Keratinocyte (primary cell): Measurements from ENCODE around the gene PLEKHN1. TPM values are rescaled to one million over a fixed set of nuclear protein-coding genes. Genes with fewer than 3 reads are reported as not detected.

Source experiments
- DNase-seq: peaks from one replicate; pipeline ENCODE4 v3.0.0-alpha.2; 2011; ENCODE audit warnings: low read depth, missing footprints, low spot score
- FAIRE-seq: peaks from 2 replicates; lab custom pipeline; 2011; peaks lifted over from hg19 to GRCh38; lab: Jason Lieb, UNC
- H2AFZ ChIP-seq: 2 replicates; pipeline ENCODE4 v1.6.0; 2012; ENCODE audit warnings: low read length, control low read depth, inconsistent platforms; ENCODE audit not compliant: control insufficient read depth
- H3K27ac ChIP-seq: 2 replicates; pipeline ENCODE4 v1.5.1; 2011; ENCODE audit warnings: low read length; ENCODE audit not compliant: control insufficient read depth, insufficient read depth
- H3K27me3 ChIP-seq: 3 replicates; pipeline ENCODE4 v1.6.0; 2011; ENCODE audit warnings: low read length; ENCODE audit not compliant: control insufficient read depth, insufficient read depth; ENCODE audit errors: extremely low read depth
- H3K36me3 ChIP-seq, 2 experiments: 2 replicates in 1 of 2; 3 replicates in 1 of 2; pipeline ENCODE4 v1.5.1; 2011; ENCODE audit warnings: low read length in 2 of 2, mild to moderate bottlenecking in 1 of 2; ENCODE audit not compliant: control insufficient read depth in 2 of 2, insufficient read depth in 2 of 2; ENCODE audit errors: extremely low read depth in 1 of 2
- H3K4me1 ChIP-seq: 3 replicates; pipeline ENCODE4 v1.5.1; 2011; ENCODE audit warnings: low read length; ENCODE audit not compliant: control insufficient read depth, insufficient read depth; ENCODE audit errors: extremely low read depth
- H3K4me2 ChIP-seq: 3 replicates; pipeline ENCODE4 v1.6.0; 2011; ENCODE audit warnings: low read depth, low read length; ENCODE audit not compliant: control insufficient read depth, insufficient read depth; ENCODE audit errors: extremely low read depth
- H3K4me3 ChIP-seq, 3 experiments: fragments of 200-600 bp in 1 of 3; sonication (generic) in 1 of 3; 2 replicates in 2 of 3; 3 replicates in 1 of 3; pipeline ENCODE4 v1.5.1; 2011 to 2016; ENCODE audit warnings: low read length in 3 of 3, mild to moderate bottlenecking in 3 of 3, control low read depth in 2 of 3, inconsistent platforms in 1 of 3, low read depth in 1 of 3, mixed read lengths in 1 of 3, mixed run types in 1 of 3, moderate library complexity in 1 of 3; ENCODE audit not compliant: control insufficient read depth in 2 of 3, insufficient read depth in 2 of 3; ENCODE audit errors: extremely low read depth in 1 of 3
- H3K79me2 ChIP-seq: 2 replicates; pipeline ENCODE4 v1.6.0; 2012; ENCODE audit warnings: low read length; ENCODE audit not compliant: control insufficient read depth, insufficient read depth
- H3K9ac ChIP-seq: 3 replicates; pipeline ENCODE4 v1.6.0; 2011; ENCODE audit warnings: low read length; ENCODE audit not compliant: control insufficient read depth, insufficient read depth; ENCODE audit errors: extremely low read depth
- H3K9me1 ChIP-seq: 3 replicates; pipeline ENCODE4 v1.6.0; 2011; ENCODE audit warnings: low read length; ENCODE audit not compliant: control insufficient read depth, insufficient read depth; ENCODE audit errors: extremely low read depth
- H3K9me3 ChIP-seq: 2 replicates; pipeline ENCODE4 v1.5.1; 2012; ENCODE audit warnings: low read depth, low read length; ENCODE audit not compliant: control insufficient read depth
- H4K20me1 ChIP-seq: 3 replicates; pipeline ENCODE4 v1.6.0; 2011; ENCODE audit warnings: low read length; ENCODE audit not compliant: control insufficient read depth, insufficient read depth; ENCODE audit errors: extremely low read depth
- EZH2 ChIP-seq: IDR thresholded peaks from one replicate; pipeline ENCODE4 v1.6.1; 2012; ENCODE audit warnings: inconsistent platforms, mild to moderate bottlenecking, low read length, moderate library complexity
- dilution Hi-C: fragments of 300-500 bp; cut with MboI; formaldehyde crosslinking; loops from one replicate; pipeline ENCODE4 v1.7.0; 2020; ENCODE audit warnings: low sequenced_read_pairs; ENCODE audit not compliant: extremely low pct_ligation_motif_present
- polyA plus RNA-seq, 5 experiments: library from polyadenylated mRNA; depleted of rRNA in 3 of 5; stranded (reverse) in 3 of 5; stranded (forward) in 1 of 5; unstranded in 1 of 5; fragments of >200 nt; gene quantifications; 1 replicate in 1 of 5; 2 replicates in 3 of 5; 3 replicates in 1 of 5; pipeline versions ENCODE4 v1.2.1 to v1.2.3, GENCODE V29; 2011 to 2012; ENCODE audit warnings: missing spikeins in 2 of 5, low read depth in 1 of 5, low replicate concordance in 1 of 5
- TF ChIP-seq, protein P1 (sequence below), 3 experiments: IDR thresholded peaks in 1 of 3; conservative IDR thresholded peaks in 1 of 3; optimal IDR thresholded peaks in 1 of 3; 2 replicates in 2 of 3; 3 replicates in 1 of 3; pipeline versions ENCODE3 to v1.5.1; 2011; ENCODE audit warnings: low read length in 3 of 3, mild to moderate bottlenecking in 3 of 3, moderate library complexity in 2 of 3, control low read depth in 1 of 3, inconsistent platforms in 1 of 3; ENCODE audit not compliant: insufficient read depth in 2 of 3; ENCODE audit errors: extremely low read depth in 1 of 3

Gene PLEKHN1
- polyA plus RNA-seq, 1 donor (not counting 4 experiments of a cell fraction or from before 2014, with no cell fraction given): 2.5 TPM

DNA sequence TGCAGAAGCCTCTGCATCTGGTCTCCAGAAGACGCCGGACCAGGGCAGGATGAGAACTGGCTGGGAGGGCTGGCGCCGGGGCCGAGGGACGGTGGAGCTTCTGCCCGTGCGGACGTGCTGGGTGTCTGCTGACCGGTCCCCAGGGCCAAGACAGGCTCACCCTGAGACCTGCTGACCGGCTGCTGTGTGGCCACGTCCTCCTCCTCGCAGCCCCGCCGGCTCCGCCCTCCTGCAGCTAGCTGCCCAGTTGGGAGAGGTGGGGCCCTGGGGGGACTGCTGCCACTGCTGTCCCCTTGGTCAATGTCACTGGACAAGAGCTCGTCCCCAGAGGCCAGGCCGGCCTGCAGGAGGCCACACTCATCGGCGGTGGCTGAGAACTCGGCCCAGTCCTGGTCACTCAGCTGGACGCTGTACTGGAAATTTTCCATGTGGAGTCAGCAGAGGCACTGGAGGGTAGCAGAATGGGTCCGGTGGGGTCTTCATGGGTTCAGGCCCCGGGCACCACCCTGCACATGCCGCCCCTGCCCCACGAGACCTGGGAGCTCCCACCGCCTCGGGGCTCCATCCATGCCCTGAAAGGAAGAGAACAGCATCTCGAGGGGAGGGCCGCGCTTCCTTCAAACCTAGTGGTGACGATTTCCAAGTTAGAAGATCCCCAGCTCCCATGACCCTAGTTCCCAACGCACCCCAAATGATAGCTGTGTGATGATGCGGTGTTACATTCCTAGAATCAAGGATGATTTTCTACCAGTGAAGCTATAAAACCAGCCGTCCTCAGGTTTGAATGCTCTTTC, 14.5 kb downstream of the PLEKHN1 start:
- Histone ChIP-seq H3K4me2 (no peak overlapping the region), H3K9ac (no peak overlapping the region), H3K4me1 (peaks cover 4% of the 10 kb centered on the region), H4K20me1 (no peaks in the 10 kb centered on the region), H3K27me3 (peaks cover 50% of the 10 kb centered on the region), H2AFZ (no peak overlapping the region), H3K9me3 (no peaks in the 10 kb centered on the region), H3K36me3 (no peaks in the 10 kb centered on the region), H3K27ac (no peak overlapping the region), H3K79me2 (no peaks in the 10 kb centered on the region), H3K4me3 (no peak overlapping the region), H3K9me1 (no peaks in the 10 kb centered on the region)
- dilution Hi-C loops: no loop called here
- DNase-seq (no peak), FAIRE-seq (no peak)
- TF ChIP-seq, protein P1, sequence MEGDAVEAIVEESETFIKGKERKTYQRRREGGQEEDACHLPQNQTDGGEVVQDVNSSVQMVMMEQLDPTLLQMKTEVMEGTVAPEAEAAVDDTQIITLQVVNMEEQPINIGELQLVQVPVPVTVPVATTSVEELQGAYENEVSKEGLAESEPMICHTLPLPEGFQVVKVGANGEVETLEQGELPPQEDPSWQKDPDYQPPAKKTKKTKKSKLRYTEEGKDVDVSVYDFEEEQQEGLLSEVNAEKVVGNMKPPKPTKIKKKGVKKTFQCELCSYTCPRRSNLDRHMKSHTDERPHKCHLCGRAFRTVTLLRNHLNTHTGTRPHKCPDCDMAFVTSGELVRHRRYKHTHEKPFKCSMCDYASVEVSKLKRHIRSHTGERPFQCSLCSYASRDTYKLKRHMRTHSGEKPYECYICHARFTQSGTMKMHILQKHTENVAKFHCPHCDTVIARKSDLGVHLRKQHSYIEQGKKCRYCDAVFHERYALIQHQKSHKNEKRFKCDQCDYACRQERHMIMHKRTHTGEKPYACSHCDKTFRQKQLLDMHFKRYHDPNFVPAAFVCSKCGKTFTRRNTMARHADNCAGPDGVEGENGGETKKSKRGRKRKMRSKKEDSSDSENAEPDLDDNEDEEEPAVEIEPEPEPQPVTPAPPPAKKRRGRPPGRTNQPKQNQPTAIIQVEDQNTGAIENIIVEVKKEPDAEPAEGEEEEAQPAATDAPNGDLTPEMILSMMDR (optimal IDR thresholded peaks at IDR 0.05 in 1 of 3, IDR thresholded peaks at IDR 0.05 in 1 of 3, conservative IDR thresholded peaks at IDR 0.05 in 1 of 3; ENCODE audit: extremely low read depth in 1 of 3, insufficient read depth in 2 of 3, low read length in 3 of 3): no peak
- no peak for TF ChIP-seq EZH2

DNA sequence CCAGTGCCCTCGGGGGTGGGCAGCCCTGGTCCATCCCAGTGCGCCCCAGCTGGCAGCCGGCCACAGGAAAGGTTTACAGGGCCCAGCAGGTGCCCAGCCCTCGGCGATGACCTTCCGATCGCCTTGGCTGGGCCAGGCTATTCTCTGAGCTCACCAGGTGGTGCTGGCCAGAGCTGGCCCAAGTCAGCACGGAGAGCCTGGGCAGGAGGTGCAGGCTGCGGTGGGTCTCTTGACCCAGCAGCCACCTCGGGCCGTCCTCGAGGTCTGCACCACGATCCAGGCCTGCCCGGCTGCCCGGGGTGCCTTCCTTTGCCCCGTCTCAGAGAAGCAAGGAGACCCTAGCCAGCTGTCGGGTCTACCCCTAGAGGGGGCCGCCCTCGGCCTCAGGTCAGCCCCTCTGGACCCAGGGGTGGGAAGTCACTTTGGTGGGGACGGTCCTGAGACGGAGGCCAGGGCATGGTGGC, 15.2 kb downstream of the PLEKHN1 start:
- no peak overlapping the region for H3K4me2 ChIP-seq
- H3K4me3 ChIP-seq: no peak overlapping the region
- no peaks in the 10 kb centered on the region for H3K79me2 ChIP-seq
- dilution Hi-C loops: no loop called here
- H4K20me1 ChIP-seq: no peaks in the 10 kb centered on the region
- no peak for DNase-seq
- TF ChIP-seq EZH2: no peak
- TF ChIP-seq, protein P1 (optimal IDR thresholded peaks at IDR 0.05 in 1 of 3, IDR thresholded peaks at IDR 0.05 in 1 of 3, conservative IDR thresholded peaks at IDR 0.05 in 1 of 3; ENCODE audit: extremely low read depth in 1 of 3, insufficient read depth in 2 of 3, low read length in 3 of 3): no peak
- no peak overlapping the region for H3K27ac ChIP-seq
- no peaks in the 10 kb centered on the region for H3K9me1 ChIP-seq
- H2AFZ ChIP-seq: no peak overlapping the region
- no peaks in the 10 kb centered on the region for H3K36me3 ChIP-seq
- FAIRE-seq: no peak
- H3K9ac ChIP-seq: no peak overlapping the region
- no peaks in the 10 kb centered on the region for H3K4me1 ChIP-seq
- H3K9me3 ChIP-seq: no peaks in the 10 kb centered on the region
- peaks cover 51% of the 10 kb centered on the region for H3K27me3 ChIP-seq
